ENCODE results near the gene SOCS2.

Gene SOCS2

GRCh38 chr12:93578221-93578620, 5.7 kb downstream of the SOCS2 start:
- TF ChIP-seq, protein P1, sequence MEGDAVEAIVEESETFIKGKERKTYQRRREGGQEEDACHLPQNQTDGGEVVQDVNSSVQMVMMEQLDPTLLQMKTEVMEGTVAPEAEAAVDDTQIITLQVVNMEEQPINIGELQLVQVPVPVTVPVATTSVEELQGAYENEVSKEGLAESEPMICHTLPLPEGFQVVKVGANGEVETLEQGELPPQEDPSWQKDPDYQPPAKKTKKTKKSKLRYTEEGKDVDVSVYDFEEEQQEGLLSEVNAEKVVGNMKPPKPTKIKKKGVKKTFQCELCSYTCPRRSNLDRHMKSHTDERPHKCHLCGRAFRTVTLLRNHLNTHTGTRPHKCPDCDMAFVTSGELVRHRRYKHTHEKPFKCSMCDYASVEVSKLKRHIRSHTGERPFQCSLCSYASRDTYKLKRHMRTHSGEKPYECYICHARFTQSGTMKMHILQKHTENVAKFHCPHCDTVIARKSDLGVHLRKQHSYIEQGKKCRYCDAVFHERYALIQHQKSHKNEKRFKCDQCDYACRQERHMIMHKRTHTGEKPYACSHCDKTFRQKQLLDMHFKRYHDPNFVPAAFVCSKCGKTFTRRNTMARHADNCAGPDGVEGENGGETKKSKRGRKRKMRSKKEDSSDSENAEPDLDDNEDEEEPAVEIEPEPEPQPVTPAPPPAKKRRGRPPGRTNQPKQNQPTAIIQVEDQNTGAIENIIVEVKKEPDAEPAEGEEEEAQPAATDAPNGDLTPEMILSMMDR (IDR thresholded peaks at IDR 0.05), result no peak

DNA sequence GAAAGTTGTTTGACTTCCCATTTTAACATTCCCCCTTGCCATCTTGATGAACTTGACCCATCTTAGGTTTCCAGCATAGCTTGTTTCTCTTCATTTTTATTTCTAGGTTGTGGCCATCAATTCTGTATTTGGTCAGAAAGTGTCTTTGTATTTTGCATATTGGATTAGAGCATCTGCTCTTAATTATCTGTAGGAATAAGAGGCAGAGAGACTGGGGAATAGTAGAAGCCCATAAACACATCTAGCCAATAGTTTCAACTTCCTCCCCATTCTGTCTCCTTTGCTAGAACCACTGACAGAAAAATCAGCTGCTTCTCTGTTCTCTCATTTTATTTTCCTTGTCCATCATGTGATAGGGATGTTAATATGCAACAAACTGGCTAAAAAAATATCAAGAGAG, 8.2 kb downstream of the SOCS2 start:
- TF ChIP-seq, protein P1 (IDR thresholded peaks at IDR 0.05), result no peak

DNA sequence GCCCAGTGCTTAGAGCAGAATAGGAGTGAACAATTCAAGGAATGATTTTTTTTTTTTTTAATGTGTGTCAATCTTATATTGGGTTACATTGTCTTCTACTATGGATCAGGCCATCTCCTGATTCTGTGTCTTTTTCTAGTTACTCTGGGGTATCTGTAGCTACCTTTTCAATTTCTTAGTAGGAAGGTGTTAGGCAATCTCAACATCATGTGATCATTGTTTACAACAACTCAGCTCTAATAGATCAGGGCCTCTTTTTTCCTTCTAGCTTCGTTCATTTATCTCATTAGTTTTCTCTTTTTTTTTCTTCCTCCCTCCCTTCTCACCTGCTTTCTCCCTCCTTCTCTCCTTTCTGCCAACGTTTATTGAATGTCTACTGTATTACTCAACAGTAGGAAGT, 8.9 kb downstream of the SOCS2 start:
- TF ChIP-seq, protein P1 (IDR thresholded peaks at IDR 0.05), result no peak

- TF ChIP-seq, protein P1 (IDR thresholded peaks at IDR 0.05), result no peak
These were observed 9.9 kb downstream of the SOCS2 start for GRCh38 chr12:93582351-93582750.

DNA sequence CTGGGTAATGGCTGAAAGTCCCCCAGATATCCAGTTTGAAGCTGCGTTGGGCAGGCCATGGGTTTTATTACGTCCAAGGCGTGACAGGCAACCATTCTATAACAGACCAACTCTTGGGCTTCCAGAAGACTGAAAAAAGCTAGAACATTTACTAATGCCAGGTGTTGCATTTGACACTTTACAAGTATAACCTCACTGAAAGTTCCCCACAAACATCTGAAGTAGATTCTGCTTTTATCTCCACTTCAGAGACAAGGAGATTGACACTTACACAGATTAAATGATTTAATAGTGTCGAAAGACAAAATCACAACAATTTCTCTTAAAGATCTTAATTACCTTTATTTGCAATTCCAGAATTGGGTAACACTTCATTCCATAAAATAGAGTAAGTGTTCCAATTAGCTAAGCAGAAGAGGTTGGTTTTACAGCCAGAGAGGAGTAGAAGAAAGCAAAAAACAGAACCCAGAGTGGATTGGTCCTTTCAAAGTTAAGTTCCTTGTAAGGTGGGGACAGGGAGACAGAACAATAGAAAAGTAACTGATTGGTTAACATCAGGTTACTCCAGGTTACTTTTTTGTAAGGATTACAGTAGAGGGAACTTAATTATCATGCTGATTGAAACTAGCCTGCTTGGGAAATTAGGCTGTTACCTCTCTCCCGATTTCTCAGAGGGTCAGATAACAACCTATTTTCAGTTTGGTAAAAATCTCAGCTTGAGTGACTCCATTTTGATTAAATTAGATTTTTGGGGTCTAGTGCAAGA, 11.3 kb downstream of the SOCS2 start:
- TF ChIP-seq, protein P1 (IDR thresholded peaks at IDR 0.05), result no peak

DNA sequence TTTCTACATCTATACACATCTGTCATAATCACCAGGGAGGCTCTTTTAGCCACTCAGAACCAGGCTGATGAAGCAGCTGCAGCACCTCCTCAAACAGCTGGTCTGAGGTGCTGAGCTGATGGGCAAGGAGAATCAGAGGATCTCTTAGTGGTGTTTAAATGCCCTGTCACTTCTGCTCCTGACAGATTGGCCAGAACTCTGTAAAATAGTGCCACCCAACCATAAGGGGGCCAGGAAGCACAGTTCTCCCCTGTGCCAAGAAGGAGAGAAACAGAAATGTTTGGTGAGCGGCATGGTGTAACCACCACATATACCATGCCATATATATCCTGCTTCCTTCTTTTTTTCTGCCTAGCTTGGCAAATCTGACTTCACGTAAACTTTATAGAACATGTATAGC, 12.8 kb downstream of the SOCS2 start:
- TF ChIP-seq, protein P1 (IDR thresholded peaks at IDR 0.05), result no peak

GRCh38 chr12:93587611-93588010, 15.1 kb downstream of the SOCS2 start:
- TF ChIP-seq, protein P1 (IDR thresholded peaks at IDR 0.05), result no peak

- TF ChIP-seq, protein P1 (IDR thresholded peaks at IDR 0.05), result no peak
These were observed 16.6 kb downstream of the SOCS2 start for GRCh38 chr12:93589081-93589480.

Measured in LNCAP (cell line).